Glutamatergic neuron (in vitro differentiated cells): ENCODE measurements around the gene RNU5D-1. TPM values are rescaled to one million over a fixed set of nuclear protein-coding genes. Genes with fewer than 3 reads are reported as not detected.

Source experiments
- DNase-seq: peaks from one replicate; pipeline ENCODE4 v3.0.0; 2022
- H3K27ac Mint-ChIP-seq: one replicate; pipeline ENCODE4 v1.8.0; 2020; ENCODE audit warnings: mild to moderate bottlenecking, mixed read lengths, inconsistent platforms; ENCODE audit not compliant: unreplicated experiment
- H3K27me3 Mint-ChIP-seq: one replicate; pipeline ENCODE4 v1.8.0; 2020; ENCODE audit warnings: mild to moderate bottlenecking, moderate library complexity, mixed read lengths, inconsistent platforms; ENCODE audit not compliant: unreplicated experiment
- H3K36me3 Mint-ChIP-seq: one replicate; pipeline ENCODE4 v1.8.0; 2020; ENCODE audit warnings: mild to moderate bottlenecking, mixed read lengths, inconsistent platforms; ENCODE audit not compliant: unreplicated experiment
- H3K4me1 Mint-ChIP-seq: one replicate; pipeline ENCODE4 v1.8.0; 2020; ENCODE audit warnings: mild to moderate bottlenecking, low read depth, mixed read lengths, inconsistent platforms; ENCODE audit not compliant: unreplicated experiment
- H3K4me3 Mint-ChIP-seq: one replicate; pipeline ENCODE4 v1.8.0; 2020; ENCODE audit warnings: mild to moderate bottlenecking, mixed read lengths, inconsistent platforms; ENCODE audit not compliant: unreplicated experiment
- H3K9me3 Mint-ChIP-seq: one replicate; pipeline ENCODE4 v1.8.0; 2020; ENCODE audit warnings: mild to moderate bottlenecking, moderate library complexity, mixed read lengths, inconsistent platforms; ENCODE audit not compliant: unreplicated experiment
- CTCF ChIP-seq: fragments of 200-600 bp; sonication (generic); IDR thresholded peaks from one replicate; pipeline ENCODE4 v1.5.0; 2021; ENCODE audit not compliant: partially characterized antibody, unreplicated experiment
- total RNA-seq: library from RNA; stranded (reverse); fragmentation: NEBNext Ultra II Directional; extraction: Animal tissue kit (Norgen Biotek cat#: 25700); gene quantifications from one replicate; pipeline ENCODE4 v1.2.1, GENCODE V29; 2021; ENCODE audit not compliant: unreplicated experiment

The RNU5D-1 gene
- total RNA-seq, 1 donor from 2014 or later: not detected

GRCh38 chr1:44696101-44696500 is 34.9 kb downstream of the RNU5D-1 start:
- peaks cover 2% of the 10 kb centered on the region for H3K9me3 Mint-ChIP-seq
- H3K4me3 Mint-ChIP-seq: no peak overlapping the region
- H3K36me3 Mint-ChIP-seq: no peaks in the 10 kb centered on the region
- no peaks in the 10 kb centered on the region for H3K27me3 Mint-ChIP-seq
- peak overlapping the region; percentile 69 for H3K27ac Mint-ChIP-seq
- DNase-seq: no peak
- no peak for TF ChIP-seq CTCF
- peaks cover 2% of the 10 kb centered on the region for H3K4me1 Mint-ChIP-seq

GRCh38 chr1:44695671-44696070 is 35.3 kb downstream of the RNU5D-1 start:
- Mint-ChIP-seq H3K27me3 (no peaks in the 10 kb centered on the region), H3K9me3 (peaks cover 2% of the 10 kb centered on the region), H3K4me3 (no peak overlapping the region), H3K27ac (peak overlapping the region; percentile 69), H3K36me3 (no peaks in the 10 kb centered on the region), H3K4me1 (peaks cover 2% of the 10 kb centered on the region)
- no peak for DNase-seq
- no peak for TF ChIP-seq CTCF

GRCh38 chr1:44694863-44695478 is 36.0 kb downstream of the RNU5D-1 start:
- no peak for TF ChIP-seq CTCF
- Mint-ChIP-seq H3K4me1 (peaks cover 2% of the 10 kb centered on the region), H3K4me3 (no peak overlapping the region), H3K27me3 (no peaks in the 10 kb centered on the region), H3K9me3 (peaks cover 2% of the 10 kb centered on the region), H3K36me3 (no peaks in the 10 kb centered on the region), H3K27ac (peak overlapping the region; percentile 13)
- no peak for DNase-seq

GRCh38 chr1:44693900-44694299 is 37.1 kb downstream of the RNU5D-1 start:
- Mint-ChIP-seq H3K36me3 (no peaks in the 10 kb centered on the region), H3K4me1 (peaks cover 2% of the 10 kb centered on the region), H3K4me3 (no peak overlapping the region), H3K27me3 (no peaks in the 10 kb centered on the region), H3K27ac (no peak overlapping the region), H3K9me3 (peaks cover 2% of the 10 kb centered on the region)
- DNase-seq: no peak
- no peak for TF ChIP-seq CTCF

- Mint-ChIP-seq H3K36me3 (no peaks in the 10 kb centered on the region), H3K4me3 (no peak overlapping the region), H3K4me1 (peaks cover 2% of the 10 kb centered on the region), H3K27me3 (no peaks in the 10 kb centered on the region), H3K9me3 (peaks cover 2% of the 10 kb centered on the region), H3K27ac (no peak overlapping the region)
- DNase-seq: no peak
- no peak for TF ChIP-seq CTCF
Measured at GRCh38 chr1:44693159-44693558, 37.8 kb downstream of the RNU5D-1 start.
